GM21447 (cell line): ENCODE data around the gene DHRSX.
"Not testable (repeated sequence)": the region's sequence is repeated elsewhere in the genome, so short reads cannot be mapped to it uniquely, and the experiment has no call there.

Experiments
- ATAC-seq: cut with Tn5 transposase; IDR thresholded peaks from one replicate; pipeline ENCODE4 v1.9.1; 2021; ENCODE audit not compliant: unreplicated experiment

Gene DHRSX

GRCh38 chrX:2457289-2458133 is 43.3 kb downstream of the DHRSX start:
- no peak for ATAC-seq

GRCh38 chrX:2456091-2456490 is 44.7 kb downstream of the DHRSX start:
- ATAC-seq = not testable (repeated sequence)

- not testable (repeated sequence) for ATAC-seq
Observed at GRCh38 chrX:2454620-2455019, 46.2 kb downstream of the DHRSX start.

- no peak for ATAC-seq
Observed at GRCh38 chrX:2452799-2453198, 48.0 kb downstream of the DHRSX start.

GRCh38 chrX:2452317-2452784 is 48.4 kb downstream of the DHRSX start:
- no peak for ATAC-seq

GRCh38 chrX:2451501-2452316 is 49.1 kb downstream of the DHRSX start:
- no peak for ATAC-seq

- no peak for ATAC-seq
Observed at GRCh38 chrX:2450681-2451080, 50.1 kb downstream of the DHRSX start.

GRCh38 chrX:2449135-2449886 is 51.5 kb downstream of the DHRSX start:
- no peak for ATAC-seq

- ATAC-seq = no peak
Observed at GRCh38 chrX:2447484-2447883, 53.3 kb downstream of the DHRSX start.

GRCh38 chrX:2446815-2447214 is 54.0 kb downstream of the DHRSX start:
- no peak for ATAC-seq

- no peak for ATAC-seq
Observed at GRCh38 chrX:2445662-2446623, 54.8 kb downstream of the DHRSX start.

- ATAC-seq = no peak
Observed at GRCh38 chrX:2442694-2443093, 58.1 kb downstream of the DHRSX start.

- no peak for ATAC-seq
Observed at GRCh38 chrX:2441466-2441865, 59.3 kb downstream of the DHRSX start.

- ATAC-seq = no peak
Observed at GRCh38 chrX:2439613-2440012, 61.2 kb downstream of the DHRSX start.

GRCh38 chrX:2435465-2435864 is 65.3 kb downstream of the DHRSX start:
- no peak for ATAC-seq

- no peak for ATAC-seq
Observed at GRCh38 chrX:2434270-2435163, 66.3 kb downstream of the DHRSX start.

GRCh38 chrX:2432298-2432863 is 68.4 kb downstream of the DHRSX start:
- no peak for ATAC-seq

GRCh38 chrX:2430265-2430825 is 70.4 kb downstream of the DHRSX start:
- no peak for ATAC-seq
